PC-3 (cell line): Measurements from ENCODE around the gene RPL10A. TPM values are rescaled to one million over a fixed set of nuclear protein-coding genes. Genes with fewer than 3 reads are reported as not detected.

Experiments used
- ATAC-seq: fragments of 200-7000 bp; cut with Tn5 transposase; 2 replicates; pipeline ENCODE4 v1.9.1; 2020; ENCODE audit warnings: mild to moderate bottlenecking, moderate library complexity
- BruUV-seq: library from RNA; stranded (reverse); fragments of 400-500 nt; replicated peaks from 2 replicates; lab custom pipeline; 2021; lab: Mats Ljungman, UMichigan
- CTCF ChIA-PET: fragments of 300-600 bp; sonication (Branson Sonifier 250); formaldehyde crosslinking; loops from one replicate; lab custom pipeline; 2022; ENCODE audit warnings: antibody characterized with exemption; lab: Charles Lee
- POLR2A ChIA-PET: fragments of 300-600 bp; sonication (Branson Sonifier 250); formaldehyde crosslinking; loops from one replicate; lab custom pipeline; 2022; ENCODE audit warnings: antibody characterized with exemption; ENCODE audit not compliant: unreplicated experiment; lab: Charles Lee
- DNase-seq: peaks from one replicate; pipeline ENCODE4 v3.0.0-alpha.2; 2015
- H2AFZ ChIP-seq: fragments of 300-600 bp; sonication (generic); 2 replicates; pipeline ENCODE4 v1.6.0; 2016; ENCODE audit warnings: antibody characterized with exemption, low read length
- H3F3A ChIP-seq: fragments of 300-600 bp; sonication (generic); one replicate; pipeline ENCODE4 v1.6.0; 2017; ENCODE audit warnings: antibody characterized with exemption, low read length, control low read depth, mild to moderate bottlenecking; ENCODE audit not compliant: unreplicated experiment
- H3K27ac ChIP-seq: fragments of 300-600 bp; sonication (generic); 2 replicates; pipeline ENCODE4 v1.5.1; 2016; ENCODE audit warnings: mild to moderate bottlenecking, low read length
- H3K27me3 ChIP-seq: fragments of 300-600 bp; sonication (generic); 2 replicates; pipeline ENCODE4 v1.6.1; 2016; ENCODE audit warnings: low read length, mixed read lengths
- H3K36me3 ChIP-seq: fragments of 300-600 bp; sonication (generic); 2 replicates; pipeline ENCODE4 v1.6.1; 2016; ENCODE audit warnings: low read depth, mixed run types, low read length, mixed read lengths
- H3K4me1 ChIP-seq: fragments of 300-600 bp; sonication (generic); 2 replicates; pipeline ENCODE4 v1.5.1; 2016; ENCODE audit warnings: low read length; ENCODE audit not compliant: insufficient read depth
- H3K4me2 ChIP-seq: fragments of 300-600 bp; sonication (generic); 2 replicates; pipeline ENCODE4 v1.6.0; 2016; ENCODE audit warnings: low read length
- H3K4me3 ChIP-seq: fragments of 300-600 bp; sonication (generic); 2 replicates; pipeline ENCODE4 v1.5.1; 2016; ENCODE audit warnings: mild to moderate bottlenecking, low read length, mixed read lengths
- H3K79me2 ChIP-seq: fragments of 300-600 bp; sonication (generic); 2 replicates; pipeline ENCODE4 v1.6.1; 2017; ENCODE audit warnings: low read length, mixed read lengths
- H3K9ac ChIP-seq: fragments of 300-600 bp; sonication (generic); 2 replicates; pipeline ENCODE4 v1.6.0; 2016; ENCODE audit warnings: mild to moderate bottlenecking, low read length
- H3K9me2 ChIP-seq: fragments of 300-600 bp; sonication (generic); replicated peaks from 2 replicates; pipeline ENCODE4 v1.6.1; 2016; ENCODE audit warnings: mixed run types, low read length, mixed read lengths
- H3K9me3 ChIP-seq: fragments of 300-600 bp; sonication (generic); 2 replicates; pipeline ENCODE4 v1.6.1; 2016; ENCODE audit warnings: low read length, mixed read lengths
- H4K20me1 ChIP-seq: fragments of 300-600 bp; sonication (generic); 2 replicates; pipeline ENCODE4 v1.6.1; 2016; ENCODE audit warnings: low read length, mixed read lengths
- CTCF ChIP-seq: fragments of 300-600 bp; sonication (generic); conservative IDR thresholded peaks from 2 replicates; pipeline ENCODE4 v1.5.1; 2017; ENCODE audit warnings: antibody characterized with exemption, low read depth, mild to moderate bottlenecking, low read length
- EZH2 ChIP-seq: fragments of 300-600 bp; sonication (generic); IDR thresholded peaks from one replicate; pipeline ENCODE4 v1.6.1; 2017; ENCODE audit warnings: antibody characterized with exemption, mild to moderate bottlenecking, low read length; ENCODE audit not compliant: unreplicated experiment
- EZH2phosphoT487 ChIP-seq: fragments of 300-600 bp; sonication (generic); IDR thresholded peaks from 2 replicates; pipeline ENCODE4 v1.6.1; 2018; ENCODE audit warnings: mild to moderate bottlenecking, antibody characterized with exemption, low read length, borderline replicate concordance
- intact Hi-C: fragments of 100-400 bp; cut with micrococcal nuclease; formaldehyde crosslinking; loops from 2 replicates; pipeline ENCODE4 v1.9.0; 2023
- total RNA-seq: library from RNA; depleted of rRNA; stranded (reverse); fragments of >200 nt; gene quantifications from 2 replicates; pipeline ENCODE4 v1.2.3, GENCODE V29; 2014

Gene RPL10A
- total RNA-seq, 1 experiment from 2014 or later, result 1,509 TPM

- Histone ChIP-seq H3K9ac (peak overlapping the region; percentile 89), H3K9me2 (no peaks in the 10 kb centered on the region), H3K4me3 (no peak overlapping the region; the same call in 1 of the 2 replicates), H2AFZ (no peak overlapping the region), H3K27me3 (no peaks in the 10 kb centered on the region), H3K27ac (peak overlapping the region; percentile 98), H3K9me3 (peaks cover 10% of the 10 kb centered on the region), H3K79me2 (0 out of 2 replicates have a peak, but pooled peaks cover 8% of the 10 kb centered on the region), H4K20me1 (no peaks in the 10 kb centered on the region), H3K4me1 (peaks cover 48% of the 10 kb centered on the region), H3K4me2 (peak overlapping the region; percentile 82), H3K36me3 (peaks cover 32% of the 10 kb centered on the region), H3F3A (peaks cover 11% of the 10 kb centered on the region)
- no peak for DNase-seq
- CTCF ChIA-PET, result interaction anchor here (1.2 to 1.5 kb wide), 2 partner anchors 22 to 26 kb away, joined by 3 to 4 read pairs; no protein-coding TSS in a partner anchor
- BruUV-seq, result no TSS peak
- peak; percentile 3 for ATAC-seq
- POLR2A ChIA-PET, result interaction anchor here (0.5 to 1.6 kb wide), 4 partner anchors 26 to 174 kb away, joined by 4 to 7 read pairs (median 6); no protein-coding TSS in a partner anchor
- intact Hi-C loops, result no loop called here
- no peak for TF ChIP-seq EZH2
- TF ChIP-seq EZH2phosphoT487, result no peak
- TF ChIP-seq CTCF, result no peak
These were observed 40.8 kb upstream of the RPL10A start for GRCh38 chr6:35427435-35427834.

GRCh38 chr6:35427851-35428321 is 40.3 kb upstream of the RPL10A start:
- peaks cover 48% of the 10 kb centered on the region for H3K4me1 ChIP-seq
- DNase-seq, result peak; percentile 95

More at GRCh38 chr6:35427851-35428321, 40.3 kb upstream of the RPL10A start:
- Histone ChIP-seq H3K9me3 (peaks cover 10% of the 10 kb centered on the region), H3K79me2 (0 out of 2 replicates have a peak, but pooled peaks cover 8% of the 10 kb centered on the region), H3K27me3 (no peaks in the 10 kb centered on the region), H3K27ac (peak overlapping the region; percentile 98), H3F3A (peaks cover 11% of the 10 kb centered on the region), H3K4me3 (peak overlapping the region; percentile 46), H3K9ac (peak overlapping the region; percentile 89), H4K20me1 (no peaks in the 10 kb centered on the region), H2AFZ (peak overlapping the region; percentile 36; the same call in 1 of the 2 replicates), H3K4me2 (peak overlapping the region; percentile 82), H3K9me2 (no peaks in the 10 kb centered on the region), H3K36me3 (peaks cover 30% of the 10 kb centered on the region)
- intact Hi-C loops, result loop anchor here (1.0 kb wide), 2 partner anchors 13 to 37 kb away; no protein-coding TSS in a partner anchor
- ATAC-seq, result peak; percentile 82
- no TSS peak for BruUV-seq
- ChIA-PET POLR2A (interaction anchor here (0.5 to 1.6 kb wide), 6 partner anchors 27 to 173 kb away, joined by 4 to 14 read pairs (median 7); partner anchors contain the start of gene TEAD3), CTCF (interaction anchor here (0.7 to 1.5 kb wide), 4 partner anchors 13 to 96 kb away, joined by 3 to 9 read pairs (median 6); no protein-coding TSS in a partner anchor)
- no peak for TF ChIP-seq EZH2phosphoT487
- no peak for TF ChIP-seq CTCF
- no peak for TF ChIP-seq EZH2
